Neural crest cell (in vitro differentiated cells): ENCODE results near the gene EQTN. TPM values are rescaled to one million over a fixed set of nuclear protein-coding genes. Genes with fewer than 3 reads are reported as not detected.
"Not testable (repeated sequence)": the region's sequence is repeated elsewhere in the genome, so short reads cannot be mapped to it uniquely, and the experiment has no call there.

Experiments used
- DNase-seq: peaks from one replicate; pipeline ENCODE4 v3.0.0; 2021; ENCODE audit warnings: low read depth, mixed read lengths, low spot score
- H3K27ac Mint-ChIP-seq: one replicate; pipeline ENCODE4 v1.8.0; 2021; ENCODE audit warnings: mild to moderate bottlenecking, mixed read lengths; ENCODE audit not compliant: unreplicated experiment
- H3K27me3 Mint-ChIP-seq: 2 replicates; pipeline ENCODE4 v1.8.0; 2021; ENCODE audit warnings: low read depth, mild to moderate bottlenecking, mixed read lengths
- H3K36me3 Mint-ChIP-seq: 2 replicates; pipeline ENCODE4 v1.8.0; 2021; ENCODE audit warnings: low read depth, mild to moderate bottlenecking, mixed read lengths
- H3K4me1 Mint-ChIP-seq: 2 replicates; pipeline ENCODE4 v1.8.0; 2021; ENCODE audit warnings: mixed read lengths
- H3K4me3 Mint-ChIP-seq: one replicate; pipeline ENCODE4 v1.8.0; 2021; ENCODE audit warnings: mild to moderate bottlenecking, mixed read lengths
- H3K9me3 Mint-ChIP-seq: 2 replicates; pipeline ENCODE4 v1.8.0; 2021; ENCODE audit warnings: mixed read lengths
- CTCF ChIP-seq: fragments of 200-600 bp; sonication (generic); conservative IDR thresholded peaks from 2 replicates; pipeline ENCODE4 v1.5.0; 2021; ENCODE audit warnings: antibody characterized with exemption, mild to moderate bottlenecking
- total RNA-seq: library from RNA; stranded (reverse); gene quantifications from 2 replicates; pipeline ENCODE4 v1.2.1, GENCODE V29; 2021

EQTN gene
- total RNA-seq, 1 donor from 2014 or later, result 0.40 TPM

GRCh38 chr9:27248702-27249101 is 48.2 kb downstream of the EQTN start:
- H3K27me3 Mint-ChIP-seq, result no peaks in the 10 kb centered on the region
- H3K4me1 Mint-ChIP-seq, result no peaks in the 10 kb centered on the region
- H3K4me3 Mint-ChIP-seq, result no peak overlapping the region
- H3K36me3 Mint-ChIP-seq, result peaks cover 4% of the 10 kb centered on the region
- DNase-seq, result no peak
- H3K9me3 Mint-ChIP-seq, result no peaks in the 10 kb centered on the region
- no peak overlapping the region for H3K27ac Mint-ChIP-seq
- TF ChIP-seq CTCF, result no peak

- peak; percentile 28 for DNase-seq
- Mint-ChIP-seq H3K4me1 (no peaks in the 10 kb centered on the region), H3K27ac (no peak overlapping the region), H3K4me3 (no peak overlapping the region), H3K9me3 (no peaks in the 10 kb centered on the region), H3K36me3 (peaks cover 4% of the 10 kb centered on the region), H3K27me3 (no peaks in the 10 kb centered on the region)
- TF ChIP-seq CTCF, result peak; percentile 71
These were observed 49.2 kb downstream of the EQTN start for GRCh38 chr9:27247756-27248155.

GRCh38 chr9:27239648-27240047 is 57.3 kb downstream of the EQTN start:
- peaks cover 14% of the 10 kb centered on the region for H3K36me3 Mint-ChIP-seq
- not testable (repeated sequence) for H3K27me3 Mint-ChIP-seq, H3K4me3 Mint-ChIP-seq, DNase-seq, H3K4me1 Mint-ChIP-seq, H3K27ac Mint-ChIP-seq
- peaks cover 22% of the 10 kb centered on the region for H3K9me3 Mint-ChIP-seq

Other genes with a start within 250 kb of the EQTN start
- 0.89 and 1.0 TPM in 2 replicates for gene TEK, start 187.9 kb downstream of the EQTN start, total RNA-seq
- not detected in 2 replicates for gene IFNK, start 227.1 kb upstream of the EQTN start, total RNA-seq
- 20.5 and 21.8 TPM in 2 replicates for gene MOB3B, start 232.7 kb upstream of the EQTN start, total RNA-seq